K562 (cell line): Measurements from ENCODE around the gene CKS2. TPM values are rescaled to one million over a fixed set of nuclear protein-coding genes. Genes with fewer than 3 reads are reported as not detected.

Experiments
- ATAC-seq: fragments of 200-7000 bp; cut with Tn5 transposase; 3 replicates; pipeline ENCODE4 v1.9.1; 2020; ENCODE audit warnings: moderate library complexity
- BruUV-seq: library from RNA; stranded (reverse); fragments of 400-500 nt; replicated peaks from 2 replicates; lab custom pipeline; 2021; lab: Mats Ljungman, UMichigan
- CTCF ChIA-PET: fragments of 300-600 bp; formaldehyde crosslinking; extraction: SDS; loops from one replicate; lab custom pipeline; 2021; ENCODE audit warnings: low intra/inter-chr PET ratio; lab: Yijun Ruan, JAX
- POLR2A ChIA-PET: fragments of 300-600, 350-650 bp; sonication (Branson Sonifier 250); formaldehyde crosslinking; extraction: SDS; loops from one replicate; lab custom pipeline; 2021; ENCODE audit warnings: antibody characterized with exemption, inconsistent platforms; lab: Yijun Ruan, JAX
- DNase-seq, 4 experiments: peaks; one replicate each; pipeline versions ENCODE4 v3.0.0 to v3.0.0-alpha.2; 2011 to 2018; ENCODE audit warnings: low spot score in 3 of 4, mixed read lengths in 3 of 4; ENCODE audit errors: extremely low read depth in 1 of 4
- FAIRE-seq: peaks from 2 replicates; lab custom pipeline; 2011; peaks lifted over from hg19 to GRCh38; lab: Jason Lieb, UNC
- H2AFZ ChIP-seq: 2 replicates; pipeline ENCODE4 v1.6.0; 2011; ENCODE audit warnings: low read depth, low read length, control low read depth, inconsistent platforms
- H3K27ac ChIP-seq: fragments of 200-600 bp; 3 replicates; pipeline ENCODE4 v1.8.0; 2011; ENCODE audit warnings: low read depth, mild to moderate bottlenecking, control low read depth, inconsistent platforms, low read length, moderate library complexity, mixed read lengths; ENCODE audit errors: extremely low read depth
- H3K27me3 ChIP-seq, 2 experiments: fragments of 300-600 bp in 1 of 2; 2 replicates in 1 of 2; 3 replicates in 1 of 2; pipeline versions ENCODE4 v1.6.0 to v1.8.0; 2011; ENCODE audit warnings: inconsistent platforms in 2 of 2, low read length in 2 of 2, mild to moderate bottlenecking in 1 of 2, mixed read lengths in 1 of 2, moderate library complexity in 1 of 2; ENCODE audit not compliant: control insufficient read depth in 2 of 2, insufficient read depth in 2 of 2
- H3K36me3 ChIP-seq: fragments of 300-600 bp; 3 replicates; pipeline ENCODE4 v1.8.0; 2011; ENCODE audit warnings: mild to moderate bottlenecking, low read length, inconsistent platforms; ENCODE audit not compliant: control insufficient read depth, insufficient read depth
- H3K4me1 ChIP-seq, 2 experiments: fragments of 200-600 bp in 1 of 2; replicated peaks in 1 of 2; 2 replicates in 1 of 2; 3 replicates in 1 of 2; pipeline versions ENCODE4 v1.5.1 to v1.8.0; 2011; ENCODE audit warnings: inconsistent platforms in 2 of 2, low read length in 2 of 2, mild to moderate bottlenecking in 1 of 2, mixed read lengths in 1 of 2, moderate library complexity in 1 of 2; ENCODE audit not compliant: control insufficient read depth in 2 of 2, insufficient read depth in 2 of 2
- H3K4me2 ChIP-seq: 2 replicates; pipeline ENCODE4 v1.6.1; 2011; ENCODE audit warnings: low read length, control low read depth, inconsistent platforms, mixed read lengths; ENCODE audit not compliant: insufficient read depth
- H3K4me3 ChIP-seq: fragments of 200-600 bp; sonication (generic), shearing (Covaris generic); 2 replicates; pipeline ENCODE4 v1.5.1; 2016; ENCODE audit warnings: control low read depth, inconsistent platforms
- H3K79me2 ChIP-seq: fragments of 200-600 bp; 3 replicates; pipeline ENCODE4 v1.8.0; 2011; ENCODE audit warnings: low read length, inconsistent platforms; ENCODE audit not compliant: control insufficient read depth, insufficient read depth
- H3K9ac ChIP-seq, 2 experiments: 2 replicates each; pipeline versions ENCODE4 v1.6.0 to v1.6.1; 2011; ENCODE audit warnings: low read depth in 2 of 2, low read length in 2 of 2, control low read depth in 1 of 2, inconsistent platforms in 1 of 2, mild to moderate bottlenecking in 1 of 2, mixed read lengths in 1 of 2; ENCODE audit not compliant: insufficient read depth in 1 of 2
- H3K9me1 ChIP-seq: one replicate; pipeline ENCODE4 v1.6.0; 2011; ENCODE audit warnings: inconsistent platforms, mild to moderate bottlenecking, low read length, moderate library complexity; ENCODE audit not compliant: control insufficient read depth, insufficient read depth
- H3K9me3 ChIP-seq: replicated peaks from 2 replicates; pipeline ENCODE4 v1.5.1; 2011; ENCODE audit warnings: low read depth, low read length, inconsistent platforms; ENCODE audit not compliant: control insufficient read depth, insufficient read depth
- H4K20me1 ChIP-seq: replicated peaks from 2 replicates; pipeline ENCODE4 v1.6.1; 2011; ENCODE audit warnings: low read length, inconsistent platforms, mixed read lengths; ENCODE audit not compliant: control insufficient read depth, insufficient read depth
- HNRNPL ChIP-seq: fragments of 200-400 bp; formaldehyde crosslinking; IDR thresholded peaks from 2 replicates; pipeline ENCODE4 v1.6.1; 2017; ENCODE audit warnings: low read depth, mild to moderate bottlenecking, low read length
- KLF10 ChIP-seq: fragments of 250-450 bp; sonication (Bioruptor Pico); IDR thresholded peaks from 2 replicates; pipeline ENCODE4 v1.6.1; 2021; ENCODE audit warnings: matching md5 sums
- KLF13 ChIP-seq: fragments of 450-650 bp; IDR thresholded peaks from 2 replicates; pipeline ENCODE4 v1.6.1; 2016; ENCODE audit warnings: missing genetic modification characterization, low read depth, mild to moderate bottlenecking, missing compliant biosample characterization, moderate library complexity, borderline replicate concordance
- MAFF ChIP-seq: IDR thresholded peaks from 2 replicates; pipeline ENCODE4 v1.6.1; 2012; ENCODE audit warnings: low read length, improper control_type of control experiment
- PHTF2 ChIP-seq: fragments of 250-450 bp; sonication (Bioruptor Pico); IDR thresholded peaks from 2 replicates; pipeline ENCODE4 v1.5.0; 2021; ENCODE audit warnings: mild to moderate bottlenecking
- SMAD4 ChIP-seq: fragments of 250-450 bp; sonication (Bioruptor Pico); conservative IDR thresholded peaks from 2 replicates; pipeline ENCODE4 v1.8.0; 2021; ENCODE audit warnings: inconsistent platforms, mild to moderate bottlenecking, moderate library complexity
- TRIM28 ChIP-seq: fragments of 450-650 bp; IDR thresholded peaks from 2 replicates; pipeline ENCODE4 v1.6.1; 2017
- ZNF561 ChIP-seq: fragments of 450-650 bp; formaldehyde crosslinking; conservative IDR thresholded peaks from 2 replicates; pipeline ENCODE4 v1.4.0; 2020; ENCODE audit warnings: mild to moderate bottlenecking, moderate library complexity
- ZNF695 ChIP-seq: fragments of 450-650 bp; formaldehyde crosslinking; IDR thresholded peaks from 2 replicates; pipeline ENCODE4 v1.4.0; 2020; ENCODE audit warnings: mild to moderate bottlenecking, moderate library complexity
- ZNF785 ChIP-seq: fragments of 250-450 bp; sonication (Bioruptor Pico); IDR thresholded peaks from 2 replicates; pipeline ENCODE4 v1.4.0; 2020; ENCODE audit warnings: mild to moderate bottlenecking
- WGBS: fragments of 100-300 bp; shearing (Covaris generic); methylation state at CpG from one replicate; pipeline ENCODE4 v1.1.6; 2016; ENCODE audit warnings: low coverage, mixed read lengths; ENCODE audit not compliant: insufficient coverage; ENCODE audit errors: missing lambda C conversion rate; 5-methylcytosine and 5-hydroxymethylcytosine counted together
- in situ Hi-C: fragments of 300-500 bp; cut with MboI; formaldehyde crosslinking; loops from 4 replicates; pipeline ENCODE4 v1.15.0; 2018; ENCODE audit warnings: inconsistent platforms, mixed read lengths
- intact Hi-C: fragments of 100-400 bp; cut with micrococcal nuclease; formaldehyde crosslinking; loops from 2 replicates; pipeline ENCODE4 v1.14.2; 2022
- polyA plus RNA-seq, 8 experiments: library from polyadenylated mRNA; depleted of rRNA in 4 of 8; stranded (reverse) in 5 of 8; unstranded in 3 of 8; fragments of >200 nt; fragmentation: Nextera tagmentation in 2 of 8; fragmentation: Illumina TruSeq in 1 of 8; extraction: Ambion mirVana in 2 of 8; extraction: Trizol in 1 of 8; gene quantifications; 2 replicates each; pipeline versions ENCODE4 v1.2.1 to v1.2.3, GENCODE V29; 2011 to 2014; ENCODE audit warnings: inconsistent platforms in 1 of 8, missing spikeins in 1 of 8
- total RNA-seq, 7 experiments: library from RNA; depleted of rRNA in 6 of 7; stranded (reverse); fragments of >200 nt in 6 of 7; fragmentation: Illumina TruSeq in 2 of 7; extraction: Trizol in 2 of 7; gene quantifications; 2 replicates each; pipeline versions ENCODE4 v1.2.1 to v1.2.3, GENCODE V29; 2011 to 2021; ENCODE audit warnings: low replicate concordance in 1 of 7
- TF ChIP-seq, protein P1 (sequence below): fragments of 200-800 bp; sonication (Bioruptor generic); IDR thresholded peaks from 2 replicates; pipeline ENCODE4 v1.6.1; 2017; ENCODE audit warnings: missing genetic modification characterization, missing compliant biosample characterization

CKS2 gene
- total and polyA plus RNA-seq, 9 of the 15 experiments (the other 6 are each of a cell fraction or from before 2014, with no cell fraction given) = 123 to 941 (median 321) TPM

DNA sequence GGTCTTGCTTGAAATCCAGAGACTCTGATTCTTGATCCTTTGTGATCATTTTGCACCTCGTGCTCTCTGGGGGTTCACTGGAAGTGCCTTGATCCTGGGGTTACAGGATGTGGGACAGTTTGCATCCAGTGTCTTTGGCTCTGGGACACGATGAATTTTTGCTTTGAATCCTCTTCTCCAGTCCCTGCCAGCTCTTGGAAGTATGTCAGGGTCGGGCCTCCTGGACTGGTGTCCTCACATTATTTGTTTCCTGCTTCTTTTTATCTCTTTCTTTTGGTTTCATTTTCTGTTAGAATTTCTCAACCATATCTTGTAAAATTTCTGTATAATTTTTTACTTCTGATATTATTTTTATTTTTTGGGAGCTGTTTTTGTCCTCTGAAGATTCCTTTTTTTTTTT is 41.5 kb downstream of the CKS2 start:
- Histone ChIP-seq H3K4me2 (no peak overlapping the region), H3K9ac (no peak overlapping the region), H3K27ac (no peak overlapping the region), H3K27me3 (no peaks in the 10 kb centered on the region), H3K4me3 (no peak overlapping the region), H3K36me3 (peaks cover 78% of the 10 kb centered on the region; the same call in 2 of the 3 replicates), H2AFZ (no peak overlapping the region), H3K9me3 (no peaks in the 10 kb centered on the region), H3K4me1 (no peaks in the 10 kb centered on the region), H3K79me2 (no peaks in the 10 kb centered on the region), H3K9me1 (no peaks in the 10 kb centered on the region), H4K20me1 (no peaks in the 10 kb centered on the region)
- TF ChIP-seq SMAD4 (CRISPR knock-in tag) (no peak), KLF10 (CRISPR knock-in tag) (no peak), ZNF561 (no peak), TRIM28 (no peak), HNRNPL (no peak)
- ChIA-PET CTCF (no interaction called here), POLR2A (no interaction called here)
- in situ Hi-C loops (no loop called here), intact Hi-C loops (no loop called here)
- WGBS = 85% methylated on average over 2 of the region's 3 CpGs
- DNase-seq = no peak
- no TSS peak for BruUV-seq
- FAIRE-seq = no peak
- ATAC-seq = no peak

DNA sequence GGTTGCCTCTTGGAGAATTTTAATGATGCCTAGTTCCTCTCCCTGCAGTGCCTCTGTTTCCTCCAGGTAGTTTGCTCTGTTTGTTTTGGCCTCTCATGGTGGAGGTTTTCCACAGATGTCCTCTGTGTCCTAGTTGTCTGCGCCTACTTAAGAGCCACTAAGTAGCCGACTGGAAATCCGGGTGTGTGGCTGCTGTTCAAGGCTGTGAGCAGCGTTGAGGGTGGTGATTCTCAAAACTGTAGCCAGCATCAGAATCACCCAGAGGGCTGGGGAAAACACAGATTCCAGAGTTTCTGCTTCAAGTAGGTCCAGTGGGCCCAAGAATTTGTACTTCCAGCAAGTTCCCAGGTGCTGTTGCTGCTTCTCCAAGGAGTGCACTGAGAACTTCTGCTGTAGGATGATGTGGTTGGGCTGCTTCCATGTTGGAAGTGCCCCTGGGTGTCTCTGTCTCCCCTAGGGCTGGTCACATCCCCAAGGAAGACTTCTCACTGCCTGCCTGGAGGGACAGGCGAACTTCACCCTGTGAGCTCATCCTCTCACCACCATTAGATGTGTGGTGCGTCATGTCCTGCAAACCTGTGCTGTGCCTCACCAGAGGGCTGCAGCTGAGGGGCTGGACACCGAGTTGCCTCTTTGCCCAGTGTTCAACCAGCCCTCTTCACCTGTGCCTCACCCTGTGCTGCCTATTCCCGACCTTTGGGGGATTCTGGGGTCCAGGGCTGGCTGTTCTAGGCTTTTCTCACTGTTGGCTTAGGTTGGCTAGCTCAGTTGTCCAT is 42.1 kb downstream of the CKS2 start:
- Histone ChIP-seq H3K4me1 (no peaks in the 10 kb centered on the region), H3K9me1 (no peaks in the 10 kb centered on the region), H4K20me1 (no peaks in the 10 kb centered on the region), H3K79me2 (no peaks in the 10 kb centered on the region), H3K4me2 (no peak overlapping the region), H3K9me3 (no peaks in the 10 kb centered on the region), H3K27me3 (no peaks in the 10 kb centered on the region), H3K4me3 (no peak overlapping the region), H3K9ac (no peak overlapping the region), H3K27ac (no peak overlapping the region), H2AFZ (no peak overlapping the region), H3K36me3 (peaks cover 80% of the 10 kb centered on the region; the same call in 2 of the 3 replicates)
- no peak for FAIRE-seq
- WGBS = 83% methylated on average over 8 of the region's 8 CpGs
- BruUV-seq = no TSS peak
- DNase-seq = no peak
- intact Hi-C loops = no loop called here
- CTCF ChIA-PET = no interaction called here
- in situ Hi-C loops = no loop called here
- ATAC-seq = no peak
- POLR2A ChIA-PET = no interaction called here
- TF ChIP-seq ZNF695 (CRISPR knock-in tag) (no peak), KLF13 (tag) (no peak), ZNF785 (CRISPR knock-in tag) (no peak), PHTF2 (CRISPR knock-in tag) (no peak), MAFF (no peak)
- TF ChIP-seq, protein P1, sequence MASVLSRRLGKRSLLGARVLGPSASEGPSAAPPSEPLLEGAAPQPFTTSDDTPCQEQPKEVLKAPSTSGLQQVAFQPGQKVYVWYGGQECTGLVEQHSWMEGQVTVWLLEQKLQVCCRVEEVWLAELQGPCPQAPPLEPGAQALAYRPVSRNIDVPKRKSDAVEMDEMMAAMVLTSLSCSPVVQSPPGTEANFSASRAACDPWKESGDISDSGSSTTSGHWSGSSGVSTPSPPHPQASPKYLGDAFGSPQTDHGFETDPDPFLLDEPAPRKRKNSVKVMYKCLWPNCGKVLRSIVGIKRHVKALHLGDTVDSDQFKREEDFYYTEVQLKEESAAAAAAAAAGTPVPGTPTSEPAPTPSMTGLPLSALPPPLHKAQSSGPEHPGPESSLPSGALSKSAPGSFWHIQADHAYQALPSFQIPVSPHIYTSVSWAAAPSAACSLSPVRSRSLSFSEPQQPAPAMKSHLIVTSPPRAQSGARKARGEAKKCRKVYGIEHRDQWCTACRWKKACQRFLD (CRISPR knock-in tag) = no peak
